ENCODE results near the gene ARCN1. TPM values are rescaled to one million over a fixed set of nuclear protein-coding genes. Genes with fewer than 3 reads are reported as not detected.
A peak's percentile ranks its signal among the peaks of the same experiment; 100 is the strongest.

The ARCN1 gene
- total RNA-seq, 1 experiment from 2014 or later: 122 TPM

GRCh38 chr11:118619444-118620197 is 47.4 kb downstream of the ARCN1 start:
- Histone ChIP-seq H3K27ac (ENCODE audit: low read length) (peak overlapping the region; percentile 24), H3K4me1 (ENCODE audit: insufficient read depth, low read length) (peaks cover 51% of the 10 kb centered on the region), H3K4me3 (ENCODE audit: low read length) (peak overlapping the region; percentile 1; the same call in 1 of the 2 replicates), H3K4me2 (ENCODE audit: low read length) (peak overlapping the region; percentile 41), H3F3A (ENCODE audit: low read length, unreplicated experiment) (no peaks in the 10 kb centered on the region), H3K9ac (ENCODE audit: low read length) (no peak overlapping the region), H3K79me2 (ENCODE audit: low read length) (peaks cover 13% of the 10 kb centered on the region), H4K20me1 (ENCODE audit: low read length) (no peaks in the 10 kb centered on the region), H3K9me3 (ENCODE audit: low read length) (no peaks in the 10 kb centered on the region), H2AFZ (ENCODE audit: low read length) (peak overlapping the region; percentile 3; the same call in 1 of the 2 replicates), H3K9me2 (replicated peaks; ENCODE audit: low read length) (no peaks in the 10 kb centered on the region), H3K27me3 (ENCODE audit: low read length) (no peaks in the 10 kb centered on the region), H3K36me3 (ENCODE audit: low read depth, low read length) (no peaks in the 10 kb centered on the region)
- POLR2A ChIA-PET (ENCODE audit: unreplicated experiment): interaction anchor here (0.6 to 0.7 kb wide), 2 partner anchors 11 to 15 kb away, joined by 3 read pairs; no protein-coding TSS in a partner anchor
- CTCF ChIA-PET: interaction anchor here (1.4 kb wide), 1 partner anchor 13 kb away, joined by 4 read pairs; the partner anchor contains the start of gene PHLDB1
- intact Hi-C loops (cut with micrococcal nuclease): no loop called here
- DNase-seq: peak; percentile 92
- ATAC-seq: peak; percentile 63
- no peak for TF ChIP-seq EZH2phosphoT487 (IDR thresholded peaks at IDR 0.05; ENCODE audit: borderline replicate concordance, low read length)
- TF ChIP-seq EZH2 (IDR thresholded peaks at IDR 0.05; ENCODE audit: low read length, unreplicated experiment): no peak
- TF ChIP-seq CTCF (conservative IDR thresholded peaks at IDR 0.05; ENCODE audit: low read depth, low read length): no peak
- BruUV-seq (replicated peaks): no TSS peak

DNA sequence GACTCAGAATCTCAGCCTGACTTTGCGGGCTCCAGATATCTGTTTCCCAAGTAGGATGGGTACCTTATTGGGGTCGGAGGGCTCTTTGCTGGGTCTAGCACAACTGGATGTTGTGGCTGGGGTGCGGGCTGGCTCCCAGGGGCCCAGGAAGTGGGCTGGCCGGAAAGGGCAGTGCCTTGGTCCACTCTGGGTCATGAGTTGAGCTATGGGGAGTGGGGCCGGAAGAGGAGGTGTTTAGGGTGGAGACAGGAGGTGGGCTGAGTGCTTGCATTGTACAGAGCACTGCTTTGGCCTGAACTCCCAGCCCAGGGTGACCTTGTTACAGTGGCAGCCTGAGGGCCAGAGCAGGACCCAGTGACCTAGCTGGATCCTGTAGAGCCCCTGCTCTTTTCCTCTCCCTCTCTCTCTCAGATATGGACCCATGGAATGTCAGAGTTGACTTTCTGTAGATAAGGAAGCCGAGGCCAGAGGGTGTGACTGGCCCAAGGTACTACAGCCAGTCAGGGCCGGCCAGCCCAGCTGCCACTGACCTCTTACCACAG is 48.4 kb downstream of the ARCN1 start:
- intact Hi-C loops (cut with micrococcal nuclease): no loop called here
- H4K20me1 ChIP-seq (ENCODE audit: low read length): no peaks in the 10 kb centered on the region
- TF ChIP-seq EZH2 (IDR thresholded peaks at IDR 0.05; ENCODE audit: low read length, unreplicated experiment) (no peak), EZH2phosphoT487 (IDR thresholded peaks at IDR 0.05; ENCODE audit: borderline replicate concordance, low read length) (no peak), CTCF (conservative IDR thresholded peaks at IDR 0.05; ENCODE audit: low read depth, low read length) (no peak)
- H3F3A ChIP-seq (ENCODE audit: low read length, unreplicated experiment): no peaks in the 10 kb centered on the region
- peak overlapping the region; percentile 53 for H3K9ac ChIP-seq (ENCODE audit: low read length)
- H2AFZ ChIP-seq (ENCODE audit: low read length): peak overlapping the region; percentile 77
- no peaks in the 10 kb centered on the region for H3K9me2 ChIP-seq (replicated peaks; ENCODE audit: low read length)
- H3K27ac ChIP-seq (ENCODE audit: low read length): peak overlapping the region; percentile 20; the same call in 1 of the 2 replicates
- ChIA-PET CTCF (no interaction called here), POLR2A (ENCODE audit: unreplicated experiment) (interaction anchor here (0.7 kb wide), 1 partner anchor 8 kb away, joined by 3 read pairs; no protein-coding TSS in a partner anchor)
- no peaks in the 10 kb centered on the region for H3K9me3 ChIP-seq (ENCODE audit: low read length)
- H3K79me2 ChIP-seq (ENCODE audit: low read length): peaks cover 13% of the 10 kb centered on the region
- no peaks in the 10 kb centered on the region for H3K27me3 ChIP-seq (ENCODE audit: low read length)
- peak overlapping the region; percentile 89 for H3K4me2 ChIP-seq (ENCODE audit: low read length)
- TSS peak; percentile 20 for BruUV-seq (replicated peaks)
- peak overlapping the region; percentile 75 for H3K4me3 ChIP-seq (ENCODE audit: low read length)
- H3K36me3 ChIP-seq (ENCODE audit: low read depth, low read length): no peaks in the 10 kb centered on the region; the same call in 1 of the 2 replicates
- DNase-seq (no peak), ATAC-seq (no peak)
- H3K4me1 ChIP-seq (ENCODE audit: insufficient read depth, low read length): peaks cover 61% of the 10 kb centered on the region
